ENCODE results near the gene TAPBPL.
"Not testable (repeated sequence)": the region's sequence is repeated elsewhere in the genome, so short reads cannot be mapped to it uniquely, and the experiment has no call there.

TAPBPL gene

GRCh38 chr12:6451348-6452244 lies at the start of gene TAPBPL:
TSS of gene TAPBPL (plus strand) at chr12:6452042. CDS start at chr12:6452249, 207 bp downstream.
- DNase-seq (ENCODE audit: low read depth): peak; percentile 69

GRCh38 chr12:6404390-6404789 lies 47.5 kb upstream of the TAPBPL start:
- DNase-seq (ENCODE audit: low read depth): no peak

GRCh38 chr12:6405963-6406362 lies 45.9 kb upstream of the TAPBPL start:
- no peak for DNase-seq (ENCODE audit: low read depth)

GRCh38 chr12:6407236-6407954 lies 44.4 kb upstream of the TAPBPL start:
- DNase-seq (ENCODE audit: low read depth): no peak

GRCh38 chr12:6416596-6416995 lies 35.2 kb upstream of the TAPBPL start:
- DNase-seq (ENCODE audit: low read depth): no peak

- no peak for DNase-seq (ENCODE audit: low read depth)
Observed at GRCh38 chr12:6418796-6419195, 33.0 kb upstream of the TAPBPL start.

GRCh38 chr12:6420364-6420763 lies 31.5 kb upstream of the TAPBPL start:
- no peak for DNase-seq (ENCODE audit: low read depth)

GRCh38 chr12:6423267-6424007 lies 28.4 kb upstream of the TAPBPL start:
- peak; percentile 87 for DNase-seq (ENCODE audit: low read depth)

GRCh38 chr12:6424008-6424347 lies 27.9 kb upstream of the TAPBPL start:
- DNase-seq (ENCODE audit: low read depth): no peak

GRCh38 chr12:6424866-6425265 lies 27.0 kb upstream of the TAPBPL start:
- no peak for DNase-seq (ENCODE audit: low read depth)

- DNase-seq (ENCODE audit: low read depth): no peak
Observed at GRCh38 chr12:6425590-6426531, 26.0 kb upstream of the TAPBPL start.

GRCh38 chr12:6426882-6427671 lies 24.8 kb upstream of the TAPBPL start:
- no peak for DNase-seq (ENCODE audit: low read depth)

- DNase-seq (ENCODE audit: low read depth): not testable (repeated sequence)
Observed at GRCh38 chr12:6427796-6428195, 24.0 kb upstream of the TAPBPL start.

GRCh38 chr12:6428326-6428725 lies 23.5 kb upstream of the TAPBPL start:
- no peak for DNase-seq (ENCODE audit: low read depth)

GRCh38 chr12:6430124-6430989 lies 21.5 kb upstream of the TAPBPL start:
- DNase-seq (ENCODE audit: low read depth): peak; percentile 99

- DNase-seq (ENCODE audit: low read depth): no peak
Observed at GRCh38 chr12:6432991-6433390, 18.9 kb upstream of the TAPBPL start.

GRCh38 chr12:6434205-6435140 lies 17.4 kb upstream of the TAPBPL start:
- DNase-seq (ENCODE audit: low read depth): no peak

- peak; percentile 28 for DNase-seq (ENCODE audit: low read depth)
Observed at GRCh38 chr12:6435961-6436715, 15.7 kb upstream of the TAPBPL start.
